Stimulated activated CD4-positive, alpha-beta T cell treated with anti-CD3 and anti-CD28 coated beads, Interleukin-1b, Interleukin-23, amount 100 ng/mL, for 24 hours (primary cell): ENCODE results near the gene ALOX5AP.

Source experiments
- DNase-seq, 4 experiments: peaks; one replicate each; pipeline ENCODE4 v3.0.0-alpha.2; 2020; ENCODE audit warnings: low read depth in 4 of 4, low spot score in 1 of 4

ALOX5AP gene

GRCh38 chr13:30759748-30760147, 24.4 kb downstream of the ALOX5AP start:
- no peak for DNase-seq

DNA sequence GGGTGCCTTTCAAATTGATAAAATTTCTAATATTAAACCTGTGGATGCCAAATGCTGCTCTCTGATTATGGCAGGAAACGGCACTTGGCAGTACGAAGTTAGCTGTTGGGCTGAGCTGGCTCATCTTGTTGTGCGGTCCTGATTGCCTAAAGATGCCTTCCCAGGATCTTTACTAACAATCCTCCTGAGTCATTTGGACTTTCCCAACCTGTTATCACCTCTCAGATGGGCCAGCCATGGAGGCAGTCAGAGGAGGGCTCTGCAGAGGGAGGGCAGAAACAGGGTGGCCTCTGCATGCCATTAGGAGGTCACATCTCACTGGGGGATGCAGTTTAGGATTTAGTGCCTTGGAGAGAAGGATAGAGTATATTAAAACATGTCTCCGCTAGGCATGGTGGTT, 27.3 kb downstream of the ALOX5AP start:
- no peak for DNase-seq

- DNase-seq: no peak
These were observed 28.6 kb downstream of the ALOX5AP start for GRCh38 chr13:30763786-30764413.

GRCh38 chr13:30766231-30766630, 30.9 kb downstream of the ALOX5AP start:
- no peak for DNase-seq

- DNase-seq: no peak
These were observed 35.6 kb downstream of the ALOX5AP start for GRCh38 chr13:30770929-30771328.

DNA sequence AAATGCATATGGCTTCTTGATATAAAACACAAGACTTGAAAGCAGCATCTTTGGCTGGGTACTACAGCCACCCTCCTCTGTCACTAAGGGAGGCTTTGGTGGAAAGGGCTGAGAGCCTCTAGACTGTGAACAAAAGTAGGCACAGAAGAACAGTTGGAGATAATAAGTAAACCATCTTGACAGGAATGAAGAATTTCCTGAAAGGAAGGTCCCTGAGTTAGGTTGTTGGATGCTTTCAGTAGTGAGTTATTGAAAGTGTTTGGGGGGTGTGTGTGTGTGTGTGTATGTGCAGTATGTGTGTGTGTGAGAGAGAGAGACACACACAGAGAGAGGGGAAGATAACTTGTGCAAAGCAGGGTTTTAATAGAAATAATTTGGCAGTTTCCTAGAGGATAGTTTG, 38.2 kb downstream of the ALOX5AP start:
- DNase-seq: no peak

DNA sequence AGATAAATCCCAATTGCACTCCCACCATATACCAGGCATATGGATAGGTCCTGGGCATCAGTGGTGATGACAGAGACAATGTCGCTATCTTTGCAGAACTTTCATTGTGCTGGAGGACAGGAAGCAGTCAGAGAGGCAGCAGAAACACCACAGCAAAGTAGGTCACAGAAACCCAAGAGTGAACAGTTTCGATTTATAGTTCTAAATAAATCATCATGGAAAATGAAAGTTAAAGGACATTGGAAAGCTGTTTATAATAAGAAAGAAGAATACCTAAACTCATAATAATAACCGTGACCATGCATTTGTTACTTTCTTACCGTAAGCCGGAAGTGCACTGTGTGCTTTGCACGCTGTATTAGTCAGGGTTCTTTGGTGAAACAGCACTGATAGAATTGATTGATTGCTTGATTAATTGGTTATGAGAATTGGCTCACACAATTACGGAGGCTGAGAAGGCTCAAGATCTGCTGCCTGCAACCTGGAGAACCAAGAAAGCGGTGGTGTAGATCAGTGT, 38.9 kb downstream of the ALOX5AP start:
- DNase-seq: no peak

DNA sequence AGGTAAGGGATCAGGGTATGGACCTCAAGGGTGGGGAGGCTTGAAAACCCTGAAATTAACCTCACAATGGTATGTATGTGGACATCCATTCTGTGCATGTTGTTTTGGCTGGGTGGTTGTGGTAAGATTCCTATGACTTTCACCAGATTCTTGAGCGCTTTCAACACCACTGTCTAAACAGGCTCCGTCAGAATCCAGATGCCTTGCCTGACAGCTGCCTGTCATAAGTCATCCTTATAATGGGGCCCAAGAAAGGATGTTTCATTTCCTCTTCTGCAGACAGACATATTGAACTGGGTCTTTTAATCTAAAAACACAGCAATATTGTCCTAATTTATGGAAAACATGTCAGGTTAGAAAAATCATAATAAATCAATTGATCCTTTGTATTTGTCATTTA, 41.3 kb downstream of the ALOX5AP start:
- DNase-seq: no peak

GRCh38 chr13:30779016-30779415, 43.7 kb downstream of the ALOX5AP start:
- no peak for DNase-seq

- DNase-seq: no peak
These were observed 44.3 kb downstream of the ALOX5AP start for GRCh38 chr13:30779608-30780007.

- no peak for DNase-seq
These were observed 45.1 kb downstream of the ALOX5AP start for GRCh38 chr13:30780338-30780981.

- DNase-seq: no peak
These were observed 50.0 kb downstream of the ALOX5AP start for GRCh38 chr13:30785191-30785850.

GRCh38 chr13:30786648-30787047, 51.3 kb downstream of the ALOX5AP start:
- DNase-seq: no peak

- no peak for DNase-seq
These were observed 52.6 kb downstream of the ALOX5AP start for GRCh38 chr13:30787738-30788525.

DNA sequence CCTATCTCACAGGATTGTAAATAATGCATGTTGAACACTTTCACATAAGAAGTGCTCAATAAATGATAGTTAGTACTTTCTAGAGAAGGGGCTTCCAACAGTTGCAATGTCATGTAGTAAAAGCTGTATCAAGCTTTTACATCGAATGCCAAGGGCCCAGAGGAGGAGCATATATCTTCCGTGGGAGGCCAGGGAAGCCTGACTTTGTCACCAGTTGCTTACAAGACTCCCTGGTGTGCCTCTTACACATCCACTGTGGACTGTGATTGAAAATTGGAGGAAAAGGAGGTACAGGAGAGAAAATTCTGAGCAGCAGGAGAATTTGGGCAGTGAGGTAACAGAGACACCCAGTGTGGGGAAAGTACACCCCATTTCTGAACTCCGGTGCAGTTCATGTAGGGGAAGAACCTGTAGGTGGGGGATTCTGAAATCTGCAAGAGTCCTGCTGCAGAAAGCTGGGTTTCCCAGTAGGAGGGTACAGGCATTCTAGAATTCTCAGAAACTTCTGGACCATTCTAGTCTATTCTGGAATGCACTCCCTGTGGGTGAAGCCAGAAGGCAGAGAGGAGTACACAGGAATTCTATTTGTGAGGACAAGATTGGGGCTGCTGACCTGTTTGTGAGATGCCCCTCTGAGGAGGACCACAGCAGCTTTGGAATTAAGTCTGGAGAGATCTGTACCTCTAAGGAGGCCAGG, 54.0 kb downstream of the ALOX5AP start:
- no peak for DNase-seq

DNA sequence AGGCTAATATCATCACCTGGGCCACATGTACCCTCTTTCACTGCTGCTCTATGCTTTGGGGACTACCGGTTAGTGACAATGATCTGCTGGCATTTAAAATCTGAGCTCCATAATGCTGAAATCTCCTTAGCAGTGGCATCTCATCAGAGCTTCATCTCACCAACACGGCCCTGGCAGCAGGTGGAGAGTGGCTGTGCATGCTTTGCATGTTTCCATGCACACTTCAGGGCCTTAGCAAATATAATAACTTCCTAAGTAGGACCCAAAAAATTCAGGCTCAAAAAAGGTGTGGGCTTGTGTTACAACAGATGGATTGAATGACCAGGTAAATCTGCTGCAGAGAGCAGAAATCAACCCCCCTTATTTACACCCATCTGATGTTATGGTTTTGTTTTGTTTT, 55.2 kb downstream of the ALOX5AP start:
- DNase-seq: no peak

DNA sequence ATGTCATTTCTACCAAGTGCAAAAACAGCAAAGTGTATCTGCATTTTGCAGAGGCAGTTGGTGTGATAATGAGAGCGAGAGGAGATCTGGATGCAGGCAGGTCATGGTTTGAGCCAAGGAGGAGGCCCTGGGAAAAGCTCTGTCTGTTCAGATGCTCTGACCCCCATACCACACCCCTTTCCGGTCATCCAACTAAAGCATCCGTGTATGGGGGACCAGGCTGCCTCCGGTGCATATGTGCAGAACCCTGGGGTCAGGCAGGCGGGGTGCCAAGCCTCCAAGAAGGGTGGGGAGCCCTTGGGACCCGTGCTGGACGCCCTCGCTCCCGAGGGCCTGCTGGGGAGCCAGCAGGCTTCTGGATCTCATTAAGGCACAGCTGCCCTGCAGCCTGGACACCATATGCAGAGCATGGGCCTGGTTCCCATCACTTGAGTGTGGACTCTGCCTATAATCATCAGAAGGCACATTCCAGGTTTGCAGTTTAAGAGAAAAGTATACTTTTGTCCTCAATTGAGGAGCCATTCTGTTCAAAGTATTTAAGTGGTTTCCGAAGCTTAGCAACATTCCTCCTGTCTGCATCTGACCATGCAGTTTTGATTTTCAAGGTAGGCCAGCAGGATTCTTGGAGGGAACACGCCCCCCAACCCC, 56.1 kb downstream of the ALOX5AP start:
- DNase-seq: no peak

DNA sequence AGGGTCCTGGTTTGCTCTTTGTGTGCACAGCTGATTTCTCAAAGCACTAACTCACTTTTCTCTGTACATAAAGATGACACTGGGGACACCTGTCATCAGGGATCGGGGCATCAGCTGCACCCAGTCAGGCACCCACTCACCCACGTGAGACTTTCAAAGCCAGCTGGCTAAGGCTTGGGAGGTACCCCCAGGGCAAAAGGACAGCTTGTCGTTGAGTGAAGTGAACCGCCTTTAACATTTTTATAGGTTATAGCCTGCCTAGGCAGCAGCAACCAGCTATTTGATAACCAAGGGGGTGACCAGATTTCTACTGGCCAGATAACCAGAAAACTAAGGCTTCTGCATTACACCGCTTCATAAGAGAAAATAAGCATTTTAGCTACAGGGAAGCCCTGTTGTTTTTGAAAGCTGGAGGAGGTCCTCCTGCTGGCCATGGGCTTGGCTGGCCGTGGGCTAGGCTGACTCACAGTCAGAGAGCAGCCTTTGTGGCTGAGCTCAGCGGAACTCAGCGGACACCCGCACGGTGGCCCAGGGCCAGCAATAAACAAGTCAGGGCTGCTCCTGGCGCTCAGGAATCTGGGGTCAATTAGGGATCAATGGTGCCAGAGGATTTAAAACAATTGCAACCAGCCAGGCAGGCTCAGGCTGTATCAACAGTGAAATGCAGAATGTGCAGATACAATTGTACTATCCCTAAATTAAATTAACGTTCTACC, 57.1 kb downstream of the ALOX5AP start:
- DNase-seq: no peak

DNA sequence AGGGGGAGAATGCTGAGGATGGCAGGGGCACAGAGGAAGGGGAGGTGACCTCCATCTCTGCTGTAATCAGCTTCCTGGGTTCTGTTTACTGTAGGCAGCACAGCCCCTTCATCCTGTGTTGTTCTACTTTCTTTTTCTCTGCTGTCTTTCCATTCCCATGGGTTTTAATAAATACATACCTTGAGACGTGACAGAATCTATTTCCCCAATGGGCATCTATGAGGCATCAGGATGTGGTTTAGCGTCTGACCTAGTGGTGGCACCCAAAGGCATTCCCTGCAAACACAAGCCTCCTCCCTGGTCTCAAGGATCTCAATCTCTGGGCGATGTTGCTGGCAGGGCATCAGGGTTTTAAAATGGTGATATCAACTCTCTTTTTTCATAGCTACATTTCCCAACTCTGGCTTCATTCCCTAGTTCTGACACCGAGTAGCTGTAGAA, 60.8 kb downstream of the ALOX5AP start:
- DNase-seq: no peak
